KG1 (cell line): ENCODE measurements around the gene TNRC6B.
"Not testable (repeated sequence)": the region's sequence is repeated elsewhere in the genome, so short reads cannot be mapped to it uniquely, and the experiment has no call there.

Experiments
- DNase-seq: peaks from one replicate; lab custom pipeline; 2025; lab: John Stamatoyannopoulos, UW

Gene TNRC6B

GRCh38 chr22:40285513-40285912 is 107.8 kb downstream of the TNRC6B start:
- no peak for DNase-seq

GRCh38 chr22:40289991-40290459 is 112.3 kb downstream of the TNRC6B start:
- DNase-seq = no peak

- no peak for DNase-seq
These were observed 112.8 kb downstream of the TNRC6B start for GRCh38 chr22:40290516-40290915.

DNA sequence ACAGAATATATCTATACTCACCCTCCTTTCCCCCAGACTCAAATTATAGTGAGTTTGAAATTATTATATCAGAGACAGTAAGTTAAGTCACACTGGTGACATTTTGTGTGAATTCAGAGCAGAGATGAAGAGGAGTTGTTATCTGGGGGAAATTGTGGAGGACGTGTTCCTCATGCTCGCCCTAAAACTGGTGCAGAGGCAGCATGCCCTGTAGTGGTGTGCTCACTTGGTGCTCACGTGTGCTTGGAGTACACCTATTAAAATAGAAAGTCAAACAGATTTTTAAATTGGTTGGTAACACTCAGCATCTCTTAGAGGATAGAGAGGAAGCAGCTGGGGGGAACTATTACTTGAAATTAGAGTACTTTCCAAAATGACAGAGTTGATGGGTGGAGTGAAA is 117.0 kb downstream of the TNRC6B start:
- DNase-seq = no peak

DNA sequence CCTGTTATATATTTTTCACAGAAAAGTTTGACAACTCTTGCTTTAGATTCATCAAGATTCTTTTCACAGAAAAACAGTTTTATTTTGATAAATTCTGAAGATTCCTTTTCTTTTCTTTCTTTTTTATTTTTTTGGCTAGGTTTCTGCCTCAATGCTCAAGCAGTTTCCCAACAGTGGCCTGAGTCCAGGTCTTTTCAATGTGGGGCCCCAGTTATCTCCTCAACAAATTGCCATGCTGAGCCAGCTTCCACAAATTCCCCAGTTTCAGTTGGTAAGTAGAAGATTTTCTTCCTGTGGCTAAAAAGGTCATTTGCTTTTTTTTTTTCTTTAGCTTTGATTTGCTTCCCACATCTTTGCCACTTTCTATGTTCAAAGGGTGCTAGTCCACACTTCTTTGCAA is 122.6 kb downstream of the TNRC6B start:
- no peak for DNase-seq

- DNase-seq = no peak
These were observed 123.4 kb downstream of the TNRC6B start for GRCh38 chr22:40300884-40301672.

DNA sequence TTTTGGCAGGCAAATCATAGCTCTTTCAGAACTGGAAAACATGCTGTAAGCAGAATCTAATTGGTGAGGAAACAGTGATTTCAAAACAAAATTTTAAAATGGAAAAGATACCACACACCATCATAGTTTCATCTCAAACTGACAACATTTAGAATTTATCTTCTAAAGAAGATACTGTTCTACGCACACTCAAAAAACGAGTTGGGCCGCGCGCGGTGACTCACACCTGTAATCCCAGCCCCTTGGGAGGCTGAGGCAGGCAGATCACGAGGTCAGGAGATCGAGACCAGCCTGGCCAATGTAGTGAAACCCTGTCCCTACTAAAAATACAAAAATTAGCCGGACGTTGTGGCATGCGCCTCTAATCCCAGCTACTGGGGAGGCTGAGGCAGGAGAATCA is 124.4 kb downstream of the TNRC6B start:
- DNase-seq = no peak

GRCh38 chr22:40305625-40306024 is 127.9 kb downstream of the TNRC6B start:
- DNase-seq = no peak

- no peak for DNase-seq
These were observed 131.4 kb downstream of the TNRC6B start for GRCh38 chr22:40308999-40309573.

DNA sequence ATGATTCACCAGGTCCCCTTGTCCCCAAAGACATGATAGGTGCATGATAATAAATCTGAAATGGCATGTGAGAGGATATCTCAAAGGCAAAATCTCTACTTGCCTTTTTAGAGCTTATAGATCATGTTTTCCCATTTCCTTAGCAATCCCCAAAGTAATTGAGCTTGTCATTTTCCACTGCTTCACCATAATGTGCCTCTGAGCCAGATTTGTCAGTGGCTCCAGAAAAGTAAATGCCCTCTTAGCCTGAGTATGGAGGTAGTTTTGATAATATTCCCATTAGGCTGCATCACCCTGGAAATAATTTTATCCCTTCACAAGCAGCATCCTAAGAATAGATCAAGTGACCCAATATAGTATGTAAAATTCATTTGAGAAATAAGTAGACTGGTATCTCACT is 131.9 kb downstream of the TNRC6B start:
- no peak for DNase-seq

- DNase-seq = no peak
These were observed 132.5 kb downstream of the TNRC6B start for GRCh38 chr22:40310081-40310767.

DNA sequence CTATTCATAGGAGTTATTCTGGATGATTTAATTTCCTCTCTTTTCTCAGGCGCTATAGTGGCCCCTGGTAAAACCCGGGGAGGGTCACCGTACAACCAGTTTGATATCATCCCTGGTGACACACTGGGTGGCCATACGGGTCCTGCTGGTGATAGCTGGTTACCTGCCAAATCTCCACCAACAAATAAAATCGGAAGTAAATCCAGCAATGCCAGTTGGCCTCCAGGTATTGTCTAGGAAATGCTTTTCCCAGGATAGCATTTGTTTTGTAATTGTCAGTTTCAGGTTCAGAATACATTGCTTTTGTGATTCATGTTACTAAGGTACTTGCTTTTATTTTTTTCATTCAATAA is 133.0 kb downstream of the TNRC6B start:
- DNase-seq = no peak

DNA sequence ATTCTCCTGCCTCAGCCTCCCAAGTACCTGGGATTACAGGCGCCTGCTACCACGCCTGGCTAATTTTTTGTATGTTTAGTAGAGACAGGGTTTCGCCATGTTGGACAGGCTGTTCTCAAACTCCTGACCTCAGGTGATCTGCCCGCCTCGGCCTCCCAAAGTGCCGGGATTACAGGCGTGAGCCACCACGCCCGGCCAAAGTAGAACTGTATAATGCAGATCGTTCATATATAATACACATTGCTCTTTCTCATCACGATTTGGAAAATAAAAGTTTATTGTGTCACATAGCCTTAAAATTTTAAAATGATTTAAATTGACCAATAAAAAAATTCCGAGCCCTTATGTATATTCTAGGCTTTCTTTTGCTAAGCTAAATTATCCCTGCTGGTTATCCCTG is 133.9 kb downstream of the TNRC6B start:
- DNase-seq = not testable (repeated sequence)

GRCh38 chr22:40312050-40312449 is 134.3 kb downstream of the TNRC6B start:
- no peak for DNase-seq

DNA sequence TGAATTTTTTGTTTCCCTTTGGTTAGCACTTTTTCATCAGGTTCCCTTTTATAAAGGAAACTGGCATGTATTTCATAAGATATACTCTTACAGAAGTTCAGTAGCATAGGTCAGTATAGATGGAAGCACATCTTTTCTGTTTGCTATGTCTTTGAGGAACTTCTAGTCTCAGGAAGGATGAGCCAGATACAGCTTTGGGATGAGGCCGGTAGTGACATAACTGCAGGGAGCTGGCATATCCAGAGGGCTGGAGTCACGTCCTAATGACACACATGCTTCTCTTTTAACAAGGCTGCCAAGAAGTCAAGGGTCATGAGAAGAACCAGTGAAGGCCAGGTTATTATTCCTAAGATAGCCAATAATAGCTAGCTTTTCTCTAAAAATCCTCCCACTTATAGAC is 135.3 kb downstream of the TNRC6B start:
- no peak for DNase-seq

DNA sequence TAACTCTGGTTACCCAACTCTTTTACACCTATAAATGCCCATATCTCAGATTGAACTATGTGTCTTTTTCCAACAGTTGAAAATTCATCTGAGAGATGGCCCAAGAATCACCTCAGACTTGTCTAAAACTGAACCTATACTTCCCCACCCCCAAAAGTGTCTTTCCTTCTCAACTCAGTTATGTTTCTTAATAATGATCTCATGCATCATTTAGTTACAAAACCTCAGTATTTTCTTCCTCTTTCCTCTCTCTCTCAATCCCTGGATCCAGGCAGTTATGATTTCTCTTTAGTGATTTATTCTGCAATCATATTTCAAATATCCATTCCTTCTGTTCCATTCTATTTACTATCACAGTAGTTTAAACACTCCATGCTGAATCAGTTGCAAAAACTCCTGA is 136.3 kb downstream of the TNRC6B start:
- no peak for DNase-seq

DNA sequence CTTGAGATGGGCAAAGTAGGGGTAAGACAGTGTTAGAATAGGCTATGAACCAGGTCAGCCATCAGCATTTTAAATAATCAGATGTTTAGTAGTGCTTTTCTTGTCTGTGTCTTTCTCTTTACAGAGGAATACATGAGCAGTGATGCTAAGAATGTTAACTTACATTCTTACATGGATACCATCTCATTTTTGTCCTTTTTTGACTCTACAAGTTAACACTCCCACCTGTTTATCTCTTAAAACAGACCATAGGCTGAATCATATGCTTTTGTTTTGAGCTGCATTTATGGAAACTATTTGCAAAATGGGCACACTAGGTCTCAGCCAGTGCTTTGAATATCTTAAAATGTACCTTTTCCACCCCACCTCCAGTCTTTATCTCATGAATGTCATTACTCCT is 143.0 kb downstream of the TNRC6B start:
- no peak for DNase-seq

DNA sequence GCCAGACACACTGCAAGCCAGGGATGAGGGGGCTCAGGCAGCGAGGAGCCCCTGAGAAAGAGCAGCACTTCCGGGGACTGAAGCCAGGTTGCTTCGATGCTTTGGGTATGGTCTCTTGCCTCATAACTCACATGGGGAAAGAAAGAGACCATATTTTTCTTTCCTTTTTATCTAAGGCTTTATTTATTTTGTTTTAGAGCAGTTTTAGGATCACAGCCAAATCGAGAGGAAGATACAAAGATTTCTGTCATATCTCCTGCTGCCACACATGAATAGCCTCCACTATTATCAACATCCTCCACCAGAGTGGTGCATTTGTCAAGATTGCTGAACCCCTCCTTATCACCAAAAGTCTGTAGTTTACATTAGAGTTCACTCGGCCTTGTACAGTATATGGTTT is 144.3 kb downstream of the TNRC6B start:
- no peak for DNase-seq

GRCh38 chr22:40322818-40323447 is 145.2 kb downstream of the TNRC6B start:
- no peak for DNase-seq

DNA sequence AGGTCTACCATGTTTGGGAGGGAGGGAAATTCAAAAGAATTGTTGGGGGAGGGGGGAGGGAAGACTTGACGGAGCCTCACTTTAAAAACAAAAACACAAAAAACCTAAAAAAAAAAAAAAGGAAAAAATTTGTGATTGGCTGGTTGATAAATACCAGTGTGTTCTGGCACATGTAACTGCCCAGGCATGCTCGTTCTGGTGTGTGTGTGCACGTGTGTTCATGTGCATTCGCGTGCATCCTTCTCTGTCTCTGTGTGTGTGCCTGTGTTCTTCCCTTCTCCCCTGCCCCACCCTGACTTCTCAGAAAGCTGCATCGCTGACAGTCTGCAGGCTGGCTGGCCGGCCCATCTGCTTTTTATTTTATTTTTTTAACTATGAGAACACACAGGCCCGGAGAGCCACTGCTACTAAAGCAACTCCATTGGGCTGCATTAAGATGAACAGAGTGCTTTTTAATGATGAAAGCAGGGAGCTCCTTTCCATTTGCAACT is 146.0 kb downstream of the TNRC6B start:
- no peak for DNase-seq

DNA sequence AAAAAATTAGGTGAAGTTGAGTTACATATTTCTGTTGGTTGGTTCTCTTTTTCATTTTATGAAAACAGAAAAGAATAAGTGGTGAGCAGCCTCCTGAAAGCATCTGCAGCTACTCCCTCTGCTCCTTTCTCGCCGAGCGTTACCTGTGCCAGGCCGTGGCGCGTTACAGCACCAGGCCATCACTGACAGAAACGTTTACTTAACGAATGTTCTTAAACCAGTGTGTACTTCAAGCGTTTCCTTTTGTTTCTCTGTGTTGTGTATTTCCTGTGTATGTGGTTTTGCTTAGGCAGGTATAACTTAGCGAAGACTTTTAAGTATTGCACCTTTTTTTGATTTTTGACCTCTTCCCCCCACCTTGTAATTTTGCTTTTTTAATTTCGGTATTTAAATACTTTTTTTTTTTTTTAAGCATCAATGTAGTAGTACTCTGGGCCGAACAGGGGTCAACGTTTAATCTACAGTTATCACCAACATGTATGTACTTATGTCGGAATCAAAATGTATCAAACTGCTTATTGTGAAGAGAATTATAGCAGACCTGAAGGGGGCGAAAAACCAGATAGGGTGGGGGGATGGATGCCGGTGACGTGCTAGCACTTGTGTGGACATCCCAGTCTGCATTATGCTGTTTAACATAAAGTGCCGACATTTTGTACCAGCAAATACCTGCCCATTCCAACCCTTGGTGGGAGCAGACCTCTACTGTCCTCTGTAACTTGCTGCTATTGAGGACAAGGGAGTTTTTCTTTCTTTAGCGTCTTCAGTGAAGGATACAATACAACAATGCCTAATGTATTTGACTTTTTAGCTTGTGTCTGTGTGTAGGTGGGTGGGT is 147.0 kb downstream of the TNRC6B start:
- no peak for DNase-seq

DNA sequence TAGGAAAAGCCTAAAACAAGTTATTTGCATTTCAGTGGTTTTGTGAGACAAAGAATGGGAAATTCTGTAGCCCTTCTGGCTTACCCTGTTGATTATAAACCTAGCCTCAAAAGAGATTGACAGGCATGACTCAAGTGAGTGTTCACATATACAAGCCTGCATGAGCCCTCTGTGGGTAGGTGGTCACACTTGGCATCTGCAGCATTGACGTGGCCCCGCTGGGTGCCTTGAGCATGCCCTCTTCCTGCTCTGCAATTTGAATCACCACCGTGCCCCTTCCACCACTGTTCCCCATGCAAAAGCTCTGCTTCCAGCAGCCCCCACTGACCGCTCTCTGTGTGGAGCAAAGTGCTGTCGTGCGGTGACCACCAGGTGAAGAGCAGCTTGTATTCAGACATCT is 147.6 kb downstream of the TNRC6B start:
- DNase-seq = no peak
